Measurements from ENCODE around the gene ZXDC.

Gene ZXDC

DNA sequence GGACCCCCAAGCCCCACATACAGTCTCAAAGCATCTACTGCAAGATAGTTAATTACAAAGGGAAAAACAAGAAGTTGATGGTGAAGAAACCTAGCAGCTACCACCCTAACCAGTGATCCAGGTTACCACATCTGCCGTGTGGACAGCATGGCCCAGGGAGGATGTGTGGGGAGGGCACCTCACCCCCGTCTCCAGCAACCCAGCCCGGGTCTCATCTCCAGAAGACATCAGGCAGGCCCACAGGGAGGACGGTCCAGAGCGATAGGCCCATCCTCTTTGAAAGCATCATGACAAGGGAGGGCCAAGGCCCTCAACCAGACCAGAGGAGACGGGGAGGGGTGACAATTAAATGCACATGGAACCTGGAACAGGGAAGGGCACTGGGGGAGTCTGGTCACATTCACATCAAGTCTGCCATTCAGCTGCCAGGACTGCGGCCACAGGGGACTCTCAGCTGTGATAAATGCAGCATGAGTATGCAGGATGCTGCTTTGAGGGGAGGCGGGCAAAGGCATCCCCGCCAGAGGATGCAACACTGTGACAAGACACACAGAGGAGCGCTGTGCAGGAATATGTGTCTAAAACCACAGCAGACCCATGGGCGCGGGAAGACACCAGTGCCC is 18.8 kb downstream of the ZXDC start:
- FAIRE-seq (no peak), DNase-seq (ENCODE audit: insufficient read length) (no peak)
- TF ChIP-seq POLR2AphosphoS5 (IDR thresholded peaks at IDR 0.05; ENCODE audit: low read depth, low read length) (no peak), POLR2A (IDR thresholded peaks at IDR 0.05; ENCODE audit: low read depth, low read length) (no peak), TAF1 (IDR thresholded peaks at IDR 0.05; ENCODE audit: borderline replicate concordance, low read depth, low read length) (no peak)

DNA sequence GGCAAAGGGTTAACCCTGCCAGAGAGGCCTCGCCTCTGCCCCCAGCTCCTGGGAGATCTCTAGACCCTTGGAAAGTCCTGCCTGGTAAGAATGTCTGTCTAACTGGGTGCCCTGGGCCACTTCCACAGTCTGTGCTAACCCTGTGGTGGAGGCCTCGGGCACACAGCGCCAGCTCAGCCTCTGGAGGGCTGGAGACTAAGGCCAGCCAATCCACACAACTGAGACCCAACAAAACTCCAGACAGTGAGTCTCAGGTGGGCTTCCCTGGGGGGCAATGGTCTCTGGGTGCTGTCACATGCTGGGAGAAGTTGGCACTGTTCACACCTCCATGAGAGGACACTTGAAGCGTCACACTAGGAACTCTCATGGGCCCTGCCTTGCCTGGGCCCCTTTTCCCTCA is 19.5 kb downstream of the ZXDC start:
- FAIRE-seq, result no peak
- no peak for TF ChIP-seq POLR2AphosphoS5 (IDR thresholded peaks at IDR 0.05; ENCODE audit: low read depth, low read length)
- TF ChIP-seq TAF1 (IDR thresholded peaks at IDR 0.05; ENCODE audit: borderline replicate concordance, low read depth, low read length), result no peak
- TF ChIP-seq POLR2A (IDR thresholded peaks at IDR 0.05; ENCODE audit: low read depth, low read length), result no peak
- no peak for DNase-seq (ENCODE audit: insufficient read length)

DNA sequence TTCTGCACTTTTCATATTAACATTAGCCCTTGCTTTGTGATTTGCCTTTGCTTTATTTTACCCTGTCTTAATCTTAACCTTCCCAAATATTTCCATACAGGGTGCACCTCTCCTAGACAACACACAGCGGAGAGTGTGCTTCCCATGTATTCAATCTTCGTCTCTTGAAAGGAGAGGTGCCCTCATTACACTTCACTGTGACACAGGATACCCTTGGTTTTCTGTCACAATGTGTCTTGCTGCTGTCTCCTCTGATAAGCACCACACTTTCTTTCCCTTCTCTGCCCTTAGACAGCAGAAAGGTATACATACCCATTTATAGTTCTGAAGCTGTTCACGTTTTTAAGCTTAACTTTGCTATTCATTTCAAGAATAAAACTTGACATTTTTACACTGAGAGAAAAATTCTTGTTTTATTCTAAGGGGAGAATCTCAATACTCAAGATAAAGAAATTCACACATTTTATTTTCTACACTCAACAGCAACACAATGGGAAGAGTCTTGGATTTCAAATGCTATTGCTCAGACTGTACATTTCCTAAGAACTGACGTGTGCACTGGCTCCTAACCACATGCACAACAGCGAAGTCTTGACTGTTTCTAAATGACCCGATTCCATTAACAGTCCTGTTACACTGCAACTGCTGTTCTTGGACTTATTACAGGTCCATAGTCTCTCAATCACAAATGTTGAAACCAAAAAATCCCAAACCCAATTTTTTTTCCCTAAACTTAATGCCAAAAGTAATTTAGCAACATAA is 21.1 kb downstream of the ZXDC start:
- TF ChIP-seq POLR2A (IDR thresholded peaks at IDR 0.05; ENCODE audit: low read depth, low read length) (no peak), POLR2AphosphoS5 (IDR thresholded peaks at IDR 0.05; ENCODE audit: low read depth, low read length) (no peak), TAF1 (IDR thresholded peaks at IDR 0.05; ENCODE audit: borderline replicate concordance, low read depth, low read length) (no peak)
- DNase-seq (ENCODE audit: insufficient read length) (no peak), FAIRE-seq (no peak)

DNA sequence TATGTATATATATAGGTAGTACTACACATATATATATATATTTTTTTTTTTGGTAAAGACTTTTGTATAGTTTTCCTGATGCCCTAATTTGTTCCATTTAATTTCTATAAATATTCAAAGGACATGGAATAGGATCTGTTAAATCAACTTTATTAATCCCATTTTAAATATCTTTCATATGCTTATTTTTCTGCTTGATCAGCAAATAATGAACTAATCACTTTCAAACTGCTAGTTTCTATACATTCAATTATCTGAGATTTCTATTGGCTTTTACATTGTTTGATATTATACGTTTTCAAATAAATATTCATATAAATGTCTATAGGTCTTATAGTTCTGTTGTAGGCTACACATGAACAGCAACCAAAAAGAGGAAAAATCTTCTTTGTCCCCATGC is 21.7 kb downstream of the ZXDC start:
- TF ChIP-seq TAF1 (IDR thresholded peaks at IDR 0.05; ENCODE audit: borderline replicate concordance, low read depth, low read length) (no peak), POLR2AphosphoS5 (IDR thresholded peaks at IDR 0.05; ENCODE audit: low read depth, low read length) (no peak), POLR2A (IDR thresholded peaks at IDR 0.05; ENCODE audit: low read depth, low read length) (no peak)
- DNase-seq (ENCODE audit: insufficient read length) (no peak), FAIRE-seq (no peak)

DNA sequence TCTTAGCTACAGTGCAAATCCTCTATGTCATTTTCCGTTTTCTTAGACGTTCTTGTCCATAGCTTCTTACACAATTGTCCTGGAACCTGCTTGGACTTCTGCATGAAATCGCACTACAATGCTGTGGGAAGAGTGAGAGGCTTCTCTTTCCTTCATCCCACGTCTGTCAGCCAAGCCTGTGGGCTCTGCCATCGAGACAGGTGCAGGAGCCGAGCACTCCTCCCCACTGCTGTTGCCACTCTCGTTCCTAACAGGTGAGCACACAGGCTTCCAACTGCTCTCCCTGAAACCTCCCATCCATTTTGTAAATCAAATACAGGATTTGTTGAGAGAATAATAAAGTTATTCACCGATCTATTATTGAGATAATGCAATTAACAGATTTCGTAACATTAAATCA is 23.5 kb downstream of the ZXDC start:
- no peak for FAIRE-seq
- DNase-seq (ENCODE audit: insufficient read length), result no peak
- no peak for TF ChIP-seq POLR2A (IDR thresholded peaks at IDR 0.05; ENCODE audit: low read depth, low read length)

DNA sequence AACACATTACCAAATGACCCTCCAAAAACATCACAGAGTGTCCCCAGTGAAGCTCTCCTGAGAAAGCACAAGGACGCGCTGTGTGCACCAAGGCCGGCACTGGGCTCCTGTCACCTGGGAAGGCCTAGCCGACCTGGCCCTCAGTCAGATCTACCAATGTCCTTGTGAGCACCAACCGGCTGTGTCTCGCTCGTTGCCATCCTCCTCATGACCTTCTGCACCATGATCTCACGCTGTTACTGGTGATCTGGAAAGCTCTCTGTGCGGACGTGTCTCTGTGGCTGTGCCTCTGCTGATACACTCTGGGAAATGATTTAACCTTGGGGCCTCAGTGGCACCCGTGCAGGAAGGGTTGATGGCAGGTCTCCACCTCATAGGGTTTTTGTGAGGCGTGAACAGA is 24.2 kb downstream of the ZXDC start:
- TF ChIP-seq POLR2AphosphoS5 (IDR thresholded peaks at IDR 0.05; ENCODE audit: low read depth, low read length) (no peak), TAF1 (IDR thresholded peaks at IDR 0.05; ENCODE audit: borderline replicate concordance, low read depth, low read length) (no peak), POLR2A (IDR thresholded peaks at IDR 0.05; ENCODE audit: low read depth, low read length) (no peak)
- FAIRE-seq (no peak), DNase-seq (ENCODE audit: insufficient read length) (no peak)

DNA sequence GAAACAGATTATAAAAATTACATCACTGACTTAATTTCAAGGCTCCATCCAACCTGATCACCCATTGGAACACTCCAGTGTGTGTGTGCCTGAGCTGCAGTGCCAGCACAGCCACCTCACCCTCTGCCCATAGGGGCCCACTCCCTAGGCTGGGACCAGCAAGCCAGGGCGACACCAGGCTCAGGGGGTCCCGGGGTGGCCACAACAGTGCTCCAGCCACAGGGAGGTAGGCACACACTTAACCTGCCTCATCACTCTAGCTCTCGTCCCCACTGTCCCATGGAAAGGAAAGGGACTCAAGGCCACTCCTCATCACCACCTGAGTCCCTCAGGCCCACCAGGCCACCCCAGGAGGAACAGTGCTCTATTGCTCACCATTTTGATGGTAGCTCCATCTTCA is 24.9 kb downstream of the ZXDC start:
- FAIRE-seq (no peak), DNase-seq (ENCODE audit: insufficient read length) (no peak)
- no peak for TF ChIP-seq TAF1 (IDR thresholded peaks at IDR 0.05; ENCODE audit: borderline replicate concordance, low read depth, low read length)
- no peak for TF ChIP-seq POLR2A (IDR thresholded peaks at IDR 0.05; ENCODE audit: low read depth, low read length)
- no peak for TF ChIP-seq POLR2AphosphoS5 (IDR thresholded peaks at IDR 0.05; ENCODE audit: low read depth, low read length)

DNA sequence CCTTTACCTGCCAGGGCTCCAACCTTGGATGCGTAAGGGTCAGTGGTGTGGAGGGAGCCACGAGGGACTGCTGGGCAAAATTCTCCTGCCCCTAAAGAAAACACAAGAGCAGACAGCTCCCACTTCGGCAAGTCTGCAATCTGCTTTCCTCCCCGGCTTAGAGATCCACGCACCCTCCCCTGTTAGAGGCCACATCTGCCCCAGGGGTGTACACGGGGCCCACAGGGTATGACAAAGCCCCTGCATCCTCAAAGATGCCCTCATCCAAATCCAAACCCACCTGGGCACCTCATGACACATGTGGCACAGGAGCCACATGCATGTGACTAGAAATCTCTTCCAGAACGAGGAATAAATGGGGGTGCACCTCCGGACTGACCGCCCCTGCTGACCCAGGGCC is 25.5 kb downstream of the ZXDC start:
- FAIRE-seq (no peak), DNase-seq (ENCODE audit: insufficient read length) (no peak)
- TF ChIP-seq POLR2AphosphoS5 (IDR thresholded peaks at IDR 0.05; ENCODE audit: low read depth, low read length), result no peak

DNA sequence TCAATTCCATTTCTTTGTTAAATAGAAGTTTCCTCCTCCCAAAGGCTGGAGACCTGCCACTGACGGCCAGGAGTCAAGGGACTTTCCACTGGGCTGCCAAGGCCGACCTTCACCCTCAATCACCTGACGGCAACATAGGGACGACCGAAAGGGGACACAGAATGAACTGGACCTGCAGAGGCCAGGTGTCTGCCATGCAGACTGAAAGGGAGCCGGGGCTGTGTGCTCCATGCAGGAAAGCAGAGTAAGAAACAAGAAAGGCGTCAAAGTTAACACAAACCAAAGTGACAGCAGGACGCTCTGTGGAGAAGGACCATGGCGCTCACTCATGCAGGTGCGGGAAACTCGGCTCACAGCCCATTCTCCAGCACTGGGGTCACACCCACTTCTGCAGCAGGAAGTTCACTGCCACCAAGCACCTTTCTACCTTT is 26.1 kb downstream of the ZXDC start:
- no peak for TF ChIP-seq POLR2A (IDR thresholded peaks at IDR 0.05; ENCODE audit: low read depth, low read length)
- TF ChIP-seq TAF1 (IDR thresholded peaks at IDR 0.05; ENCODE audit: borderline replicate concordance, low read depth, low read length), result no peak
- no peak for TF ChIP-seq POLR2AphosphoS5 (IDR thresholded peaks at IDR 0.05; ENCODE audit: low read depth, low read length)
- no peak for DNase-seq (ENCODE audit: insufficient read length)
- FAIRE-seq, result no peak

DNA sequence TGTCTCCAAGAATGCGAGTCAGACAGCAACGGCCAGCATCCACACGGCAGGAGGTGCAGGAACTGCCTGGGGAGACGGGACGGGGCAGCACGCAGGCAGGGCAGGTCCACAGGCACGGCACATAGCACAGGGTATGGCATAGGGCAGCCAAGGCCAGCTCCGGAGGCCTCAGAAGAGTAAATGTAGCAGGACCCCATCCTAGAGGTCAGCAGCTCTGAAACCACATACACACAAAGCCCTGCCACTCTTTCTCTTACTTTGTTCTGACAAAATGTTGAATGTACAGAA is 26.9 kb downstream of the ZXDC start:
- no peak for DNase-seq (ENCODE audit: insufficient read length)
- TF ChIP-seq TAF1 (IDR thresholded peaks at IDR 0.05; ENCODE audit: borderline replicate concordance, low read depth, low read length) (no peak), POLR2AphosphoS5 (IDR thresholded peaks at IDR 0.05; ENCODE audit: low read depth, low read length) (no peak), POLR2A (IDR thresholded peaks at IDR 0.05; ENCODE audit: low read depth, low read length) (no peak)
- no peak for FAIRE-seq

DNA sequence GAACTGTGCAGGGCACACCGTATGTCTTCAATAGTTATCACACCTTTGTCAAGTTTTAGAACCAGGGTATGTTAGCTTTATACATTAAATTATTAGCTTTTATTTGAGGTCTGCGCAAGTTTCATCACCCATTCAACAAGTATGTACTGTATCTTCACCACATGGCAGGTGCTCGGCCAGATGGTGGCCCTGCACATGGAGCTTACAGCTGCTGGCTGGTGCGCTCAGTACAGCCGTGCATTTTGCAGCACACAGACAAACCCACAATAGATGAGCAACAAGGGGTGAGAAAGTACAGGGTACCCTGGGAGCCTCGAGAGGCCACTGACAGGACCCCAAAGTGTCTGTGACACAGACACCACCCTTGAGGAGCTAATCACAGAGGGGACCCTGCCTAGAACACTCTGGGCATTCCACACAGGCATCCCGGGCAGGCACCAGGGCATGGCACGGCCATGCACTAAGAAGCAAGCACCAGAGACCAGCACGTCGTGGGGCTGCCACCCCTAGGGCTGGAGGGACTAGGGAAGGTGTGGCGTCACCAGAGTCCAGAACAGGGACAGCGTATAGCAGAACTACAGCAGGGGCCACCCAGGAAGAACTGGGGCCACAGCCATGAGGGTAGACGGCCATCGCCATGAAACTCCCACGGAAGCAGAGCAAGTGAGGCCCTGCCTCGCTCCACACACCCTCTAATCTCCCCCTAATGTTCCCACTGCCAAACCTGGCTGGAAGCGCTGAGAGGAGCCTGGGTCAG is 27.4 kb downstream of the ZXDC start:
- FAIRE-seq, result no peak
- TF ChIP-seq POLR2AphosphoS5 (IDR thresholded peaks at IDR 0.05; ENCODE audit: low read depth, low read length) (no peak), TAF1 (IDR thresholded peaks at IDR 0.05; ENCODE audit: borderline replicate concordance, low read depth, low read length) (no peak), POLR2A (IDR thresholded peaks at IDR 0.05; ENCODE audit: low read depth, low read length) (no peak)

DNA sequence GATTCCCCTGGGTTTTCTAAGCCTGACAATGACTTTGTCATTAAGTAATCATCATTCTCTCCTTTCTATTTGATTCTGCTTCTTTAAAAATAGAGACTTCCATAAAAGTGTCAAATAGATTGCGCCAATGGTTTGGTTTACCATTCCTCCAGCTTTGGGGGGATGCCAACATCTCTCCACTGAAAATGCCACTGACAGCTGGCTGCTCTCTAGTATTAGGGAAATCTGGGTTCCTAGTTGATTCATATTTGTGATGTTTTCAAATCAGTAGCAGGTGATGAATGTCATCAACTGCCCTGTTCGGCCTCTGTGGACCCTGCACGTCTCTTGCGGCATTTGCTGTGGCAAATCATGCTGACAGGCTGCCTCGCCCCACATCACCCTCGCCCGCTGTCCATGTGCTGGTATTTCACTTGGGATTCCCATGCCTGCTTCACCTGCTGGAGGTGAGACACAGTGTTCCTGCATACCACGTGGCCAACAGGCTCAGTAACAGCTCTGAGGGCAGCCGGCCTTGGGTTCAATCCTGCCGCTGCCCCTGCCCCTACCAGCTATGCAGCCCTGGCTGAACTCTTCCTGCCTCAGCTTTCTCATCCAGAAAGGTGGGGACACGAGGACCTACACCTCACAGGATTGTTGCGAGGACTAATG is 28.1 kb downstream of the ZXDC start:
- FAIRE-seq (no peak), DNase-seq (ENCODE audit: insufficient read length) (no peak)
- TF ChIP-seq TAF1 (IDR thresholded peaks at IDR 0.05; ENCODE audit: borderline replicate concordance, low read depth, low read length) (no peak), POLR2AphosphoS5 (IDR thresholded peaks at IDR 0.05; ENCODE audit: low read depth, low read length) (no peak), POLR2A (IDR thresholded peaks at IDR 0.05; ENCODE audit: low read depth, low read length) (no peak)

More for the DNA sequence above, 27.4 kb downstream of the ZXDC start:
- no peak for DNase-seq (ENCODE audit: insufficient read length)

Measured in GM12892 (cell line).